Measurements from ENCODE around the gene SSTR3.

The SSTR3 gene

DNA sequence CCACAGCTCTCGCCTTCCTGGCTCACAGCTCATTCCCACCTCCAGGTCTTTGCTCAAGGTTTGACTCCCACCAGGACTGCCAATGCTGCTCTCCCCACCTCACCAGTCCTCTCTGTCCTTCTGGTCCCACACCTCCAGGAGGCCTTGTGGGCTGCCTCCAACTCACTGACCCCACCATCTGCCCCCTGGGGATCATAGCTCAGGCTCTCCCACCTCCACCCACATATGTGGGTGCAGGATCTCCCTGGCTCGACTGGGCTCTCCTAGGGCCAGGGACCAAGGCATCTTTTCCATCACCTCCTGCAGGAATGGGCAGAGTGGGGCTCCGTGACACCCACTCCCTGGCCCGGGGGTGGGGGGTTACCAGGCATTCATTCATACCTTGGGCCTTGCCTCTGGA lies 13.8 kb upstream of the SSTR3 start:
- DNase-seq (ENCODE audit: low read depth): no peak
- TF ChIP-seq, protein P1, sequence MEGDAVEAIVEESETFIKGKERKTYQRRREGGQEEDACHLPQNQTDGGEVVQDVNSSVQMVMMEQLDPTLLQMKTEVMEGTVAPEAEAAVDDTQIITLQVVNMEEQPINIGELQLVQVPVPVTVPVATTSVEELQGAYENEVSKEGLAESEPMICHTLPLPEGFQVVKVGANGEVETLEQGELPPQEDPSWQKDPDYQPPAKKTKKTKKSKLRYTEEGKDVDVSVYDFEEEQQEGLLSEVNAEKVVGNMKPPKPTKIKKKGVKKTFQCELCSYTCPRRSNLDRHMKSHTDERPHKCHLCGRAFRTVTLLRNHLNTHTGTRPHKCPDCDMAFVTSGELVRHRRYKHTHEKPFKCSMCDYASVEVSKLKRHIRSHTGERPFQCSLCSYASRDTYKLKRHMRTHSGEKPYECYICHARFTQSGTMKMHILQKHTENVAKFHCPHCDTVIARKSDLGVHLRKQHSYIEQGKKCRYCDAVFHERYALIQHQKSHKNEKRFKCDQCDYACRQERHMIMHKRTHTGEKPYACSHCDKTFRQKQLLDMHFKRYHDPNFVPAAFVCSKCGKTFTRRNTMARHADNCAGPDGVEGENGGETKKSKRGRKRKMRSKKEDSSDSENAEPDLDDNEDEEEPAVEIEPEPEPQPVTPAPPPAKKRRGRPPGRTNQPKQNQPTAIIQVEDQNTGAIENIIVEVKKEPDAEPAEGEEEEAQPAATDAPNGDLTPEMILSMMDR (IDR thresholded peaks at IDR 0.05; ENCODE audit: low read depth, low read length, missing control alignments): no peak
- no peak overlapping the region for H3K4me3 ChIP-seq (ENCODE audit: low read depth, low read length)
- in situ Hi-C loops (cut with HindIII; ENCODE audit: low sequenced_read_pairs): no loop called here

DNA sequence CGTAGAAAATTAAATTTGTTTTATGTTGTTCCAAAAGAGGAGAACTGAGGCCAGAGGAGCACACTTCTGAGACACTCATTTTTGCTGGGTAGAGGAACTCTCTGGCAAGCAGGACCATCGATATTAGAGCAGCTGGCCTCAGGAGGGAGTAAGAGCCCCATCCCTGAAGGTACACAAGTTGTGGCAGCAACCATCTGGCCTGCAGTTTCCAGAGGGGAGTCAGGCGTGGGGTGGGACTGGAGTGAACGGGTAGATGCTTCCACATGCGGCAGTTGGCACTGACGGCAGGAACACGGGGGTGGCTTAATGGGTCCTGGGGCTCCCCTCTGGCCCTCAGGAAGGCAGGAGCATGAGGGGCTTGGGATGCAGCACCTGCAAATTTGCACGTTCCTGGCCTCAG lies 13.2 kb upstream of the SSTR3 start:
- no peak for DNase-seq (ENCODE audit: low read depth)
- in situ Hi-C loops (cut with HindIII; ENCODE audit: low sequenced_read_pairs): no loop called here
- TF ChIP-seq, protein P1 (IDR thresholded peaks at IDR 0.05; ENCODE audit: low read depth, low read length, missing control alignments): peak; percentile 26
- H3K4me3 ChIP-seq (ENCODE audit: low read depth, low read length): no peak overlapping the region

DNA sequence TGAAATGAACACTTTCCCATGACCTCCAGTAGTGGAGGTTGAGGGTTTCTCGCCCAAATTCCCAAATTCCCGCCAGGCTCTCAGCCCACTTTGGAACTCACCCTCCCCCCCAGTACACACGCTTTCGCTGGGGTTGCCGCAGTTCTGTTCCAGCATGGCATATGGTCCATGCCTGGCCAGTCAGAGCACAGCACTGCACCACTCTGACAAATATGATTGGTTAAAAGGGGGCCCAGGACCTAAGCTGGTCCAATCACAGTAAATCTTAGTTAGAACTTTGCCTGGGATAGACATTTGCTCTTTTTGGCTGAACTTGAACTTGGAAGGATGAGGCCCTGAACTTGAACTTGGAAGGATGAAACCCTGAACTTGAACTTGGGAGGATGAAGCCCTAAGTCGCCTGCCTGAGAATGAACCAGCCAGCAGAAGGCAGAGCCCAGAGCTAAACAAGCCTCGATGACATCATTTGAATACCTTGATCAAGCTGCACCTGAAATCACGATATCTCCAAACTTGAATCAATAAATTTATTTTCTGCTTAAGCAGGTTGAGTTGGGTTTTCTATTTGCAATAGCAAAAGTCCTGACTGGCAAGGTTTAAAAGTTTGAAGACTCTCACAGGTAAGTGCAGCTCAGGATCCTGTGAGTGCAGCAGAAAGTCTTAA lies 12.6 kb upstream of the SSTR3 start:
- in situ Hi-C loops (cut with HindIII; ENCODE audit: low sequenced_read_pairs): no loop called here
- H3K4me3 ChIP-seq (ENCODE audit: low read depth, low read length): no peak overlapping the region
- TF ChIP-seq, protein P1 (IDR thresholded peaks at IDR 0.05; ENCODE audit: low read depth, low read length, missing control alignments): no peak
- no peak for DNase-seq (ENCODE audit: low read depth)

DNA sequence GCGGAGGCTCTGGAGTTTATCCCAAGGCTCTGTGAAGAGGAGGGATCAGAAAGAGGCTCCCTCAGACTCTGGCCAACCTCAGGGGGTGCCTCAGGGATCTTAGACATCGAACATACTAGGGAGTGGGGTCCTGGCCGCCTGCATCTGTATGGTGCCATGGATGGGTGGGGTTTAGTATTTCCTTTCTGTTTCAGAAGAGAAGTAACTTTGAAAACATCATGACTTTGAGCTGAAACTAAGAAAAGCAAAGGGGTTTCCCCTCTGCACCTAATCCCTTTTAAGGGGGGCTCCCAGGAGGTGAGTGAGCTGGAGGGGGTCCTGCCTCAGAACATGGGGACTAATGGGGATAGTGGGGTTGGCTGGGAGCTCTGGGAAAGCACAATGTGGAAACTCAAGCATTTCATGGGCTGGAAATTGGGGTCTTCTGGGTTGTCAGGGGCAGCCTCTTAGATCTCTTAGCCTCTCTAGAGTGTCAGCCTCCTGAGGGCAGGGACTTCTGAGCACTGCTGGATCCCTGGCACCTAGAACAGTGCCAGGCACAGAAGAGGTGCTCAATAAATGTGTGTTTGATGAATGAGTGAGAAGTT lies 11.8 kb upstream of the SSTR3 start:
- in situ Hi-C loops (cut with HindIII; ENCODE audit: low sequenced_read_pairs): no loop called here
- TF ChIP-seq, protein P1 (IDR thresholded peaks at IDR 0.05; ENCODE audit: low read depth, low read length, missing control alignments): no peak
- DNase-seq (ENCODE audit: low read depth): no peak
- no peak overlapping the region for H3K4me3 ChIP-seq (ENCODE audit: low read depth, low read length)

DNA sequence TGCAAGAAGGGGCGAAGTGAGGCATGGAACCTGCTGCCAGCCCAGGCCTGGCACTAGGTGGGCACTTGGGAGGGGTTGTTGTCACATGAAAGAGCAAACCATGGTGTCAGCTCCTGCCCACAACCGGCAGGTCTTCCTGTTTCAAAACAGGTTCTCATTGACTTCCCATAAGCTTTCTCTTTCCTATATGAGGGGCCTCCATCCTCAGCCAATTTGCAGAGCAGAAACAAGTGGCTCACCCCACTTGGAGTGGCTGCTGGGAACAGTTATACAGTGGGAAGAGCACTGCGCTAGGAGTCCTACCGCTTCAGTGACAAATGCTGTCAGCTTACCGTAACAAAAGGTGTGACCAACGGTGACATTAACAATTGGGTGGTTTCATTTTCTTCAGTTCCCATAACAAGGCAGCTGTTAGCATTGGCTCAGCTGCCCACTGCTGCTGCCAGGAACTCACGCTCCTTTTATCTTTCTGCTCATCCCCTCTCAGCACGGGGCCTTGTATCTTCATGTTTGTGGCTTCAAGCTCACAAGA lies 10.2 kb upstream of the SSTR3 start:
- TF ChIP-seq, protein P1 (IDR thresholded peaks at IDR 0.05; ENCODE audit: low read depth, low read length, missing control alignments): no peak
- no peak for DNase-seq (ENCODE audit: low read depth)
- H3K4me3 ChIP-seq (ENCODE audit: low read depth, low read length): no peak overlapping the region
- in situ Hi-C loops (cut with HindIII; ENCODE audit: low sequenced_read_pairs): no loop called here

DNA sequence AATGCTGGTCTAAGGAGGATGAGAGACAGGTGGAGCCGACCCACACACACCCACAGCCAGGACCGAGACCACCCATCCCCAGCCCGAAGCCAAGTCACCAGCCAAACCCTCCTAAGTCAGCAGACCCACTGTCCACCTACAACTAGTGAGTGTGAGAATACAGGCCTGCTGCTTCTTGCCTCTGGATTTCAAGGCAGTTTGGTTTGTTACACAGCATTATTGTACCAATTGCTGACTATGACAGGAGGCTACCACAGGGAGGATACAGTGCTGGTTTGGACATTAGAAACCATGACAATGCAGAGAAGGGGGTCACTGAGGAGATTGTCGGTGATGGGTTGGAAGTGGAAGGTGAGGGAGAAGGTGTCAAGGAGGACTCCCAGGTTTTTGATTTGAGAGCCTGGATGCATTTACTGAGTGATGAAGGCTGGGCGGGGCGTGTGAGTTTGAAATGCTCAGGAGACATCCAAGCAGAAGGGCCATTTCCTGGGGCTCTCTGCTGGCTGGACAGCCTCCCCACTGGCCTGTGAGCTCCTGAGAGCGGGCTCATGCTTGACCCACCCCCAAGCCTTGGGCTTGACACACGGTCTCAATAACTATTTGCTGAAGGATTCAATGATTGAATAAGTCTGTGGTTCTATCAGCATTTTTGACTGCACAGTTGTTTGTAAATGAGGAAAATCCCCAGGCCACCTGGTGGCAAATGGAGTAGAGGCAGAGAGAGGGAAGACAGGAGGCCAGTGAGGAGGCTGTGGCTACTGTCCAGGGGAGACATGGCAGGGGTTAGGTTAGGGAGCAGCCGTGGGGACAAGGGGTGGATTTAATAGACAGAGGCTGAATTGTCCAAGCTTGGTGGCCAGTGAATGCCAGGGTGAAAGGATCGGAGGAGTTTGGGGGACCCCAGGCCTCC lies 9.4 kb upstream of the SSTR3 start:
- in situ Hi-C loops (cut with HindIII; ENCODE audit: low sequenced_read_pairs): no loop called here
- TF ChIP-seq, protein P1 (IDR thresholded peaks at IDR 0.05; ENCODE audit: low read depth, low read length, missing control alignments): no peak
- H3K4me3 ChIP-seq (ENCODE audit: low read depth, low read length): no peak overlapping the region
- no peak for DNase-seq (ENCODE audit: low read depth)
